ENCODE data around the gene SHKBP1. TPM values are rescaled to one million over a fixed set of nuclear protein-coding genes. Genes with fewer than 3 reads are reported as not detected.

SHKBP1 gene
- total and polyA plus RNA-seq, 2 of the 13 experiments (the other 11 are each of a cell fraction or from before 2014, with no cell fraction given), result 16.2 to 17.4 TPM

DNA sequence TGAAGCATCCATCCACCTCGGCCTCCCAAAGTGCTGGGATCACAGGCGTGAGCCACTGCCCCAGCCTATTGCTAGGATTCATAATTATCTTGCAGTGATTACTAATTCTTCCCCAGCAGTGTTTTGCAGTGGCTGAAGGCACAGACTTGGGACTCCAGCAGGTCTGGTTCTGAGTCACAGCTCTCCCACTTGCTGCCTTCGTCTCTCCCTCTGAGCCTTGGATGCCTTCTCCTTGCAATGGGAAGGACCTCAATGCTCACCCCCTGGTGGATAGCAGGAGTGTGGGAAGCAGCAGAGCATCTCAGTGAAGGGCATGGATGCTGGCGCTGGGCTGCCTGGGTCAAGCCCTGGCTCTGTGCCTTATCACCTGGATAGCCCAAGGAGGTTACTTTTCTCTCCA is 37.6 kb upstream of the SHKBP1 start:
- no TSS peak for BruUV-seq (replicated peaks)
- Histone ChIP-seq H3K4me1 (ENCODE audit: insufficient read depth, low read length) (peaks cover 4% of the 10 kb centered on the region; the same call in 1 of the 2 replicates), H3K79me2 (ENCODE audit: insufficient read depth, low read length) (no peaks in the 10 kb centered on the region), H3K27ac (ENCODE audit: extremely low read length, insufficient read depth, low read length) (no peak overlapping the region), H3K9ac (ENCODE audit: insufficient read depth, low read depth, low read length) (no peak overlapping the region), H3K9me3 (ENCODE audit: low read length) (no peaks in the 10 kb centered on the region), H4K20me1 (ENCODE audit: insufficient read depth, low read length) (no peaks in the 10 kb centered on the region), H3K4me2 (ENCODE audit: low read depth, low read length) (no peak overlapping the region), H3K36me3 (replicated peaks in 1 of 2; ENCODE audit: control insufficient read depth in 1 of 2, insufficient read depth in 2 of 2, low read length in 2 of 2) (no peaks in the 10 kb centered on the region), H3K27me3 (ENCODE audit: control insufficient read depth in 1 of 2, insufficient read depth in 2 of 2, low read length in 2 of 2) (peaks cover 1 to 3% of the 10 kb centered on the region in 2 experiments; a peak in 3 of 5 replicates), H3K4me3 (replicated peaks in 1 of 3; ENCODE audit: insufficient read depth in 1 of 3, low read depth in 2 of 3, low read length in 3 of 3) (no peak overlapping the region), H2AFZ (ENCODE audit: low read length) (no peak overlapping the region)
- intact Hi-C loops (cut with micrococcal nuclease; ENCODE audit: unreplicated experiment) (no loop called here), in situ Hi-C loops (cut with HindIII; ENCODE audit: extremely low pct_ligation_motif_present, low pct_unique_long_range_greater_than_20kb) (no loop called here)
- no peak; the same call in 2 of the 3 replicates for ATAC-seq
- DNase-seq (ENCODE audit: low spot score), result no peak
- WGBS (ENCODE audit: low lambda C conversion rate), result 13% methylated on average over 2 of the region's 4 CpGs
- ChIA-PET POLR2A (no interaction called here), CTCF (ENCODE audit: low intra/inter-chr PET ratio, low total read pairs) (interaction anchor here (0.9 kb wide), 1 partner anchor 95 kb away, joined by 3 read pairs; no protein-coding TSS in a partner anchor)
- no peak for FAIRE-seq
- TF ChIP-seq RFX5 (IDR thresholded peaks at IDR 0.05; ENCODE audit: low read depth, low read length) (no peak), ZNF839 (CRISPR knock-in tag; IDR thresholded peaks at IDR 0.05; ENCODE audit: borderline replicate concordance) (no peak), RARG (CRISPR knock-in tag; IDR thresholded peaks at IDR 0.05; ENCODE audit: low read depth) (no peak), TMF1 (CRISPR knock-in tag; IDR thresholded peaks at IDR 0.05; ENCODE audit: low read depth) (no peak), ZNF556 (CRISPR knock-in tag; IDR thresholded peaks at IDR 0.05; ENCODE audit: borderline replicate concordance) (no peak), BRF2 (CRISPR knock-in tag; IDR thresholded peaks at IDR 0.05) (no peak), ZNF574 (CRISPR knock-in tag; IDR thresholded peaks at IDR 0.05) (no peak), ZNF180 (CRISPR knock-in tag; IDR thresholded peaks at IDR 0.05; ENCODE audit: borderline replicate concordance, low read depth) (no peak)
- TF ChIP-seq, protein P1, sequence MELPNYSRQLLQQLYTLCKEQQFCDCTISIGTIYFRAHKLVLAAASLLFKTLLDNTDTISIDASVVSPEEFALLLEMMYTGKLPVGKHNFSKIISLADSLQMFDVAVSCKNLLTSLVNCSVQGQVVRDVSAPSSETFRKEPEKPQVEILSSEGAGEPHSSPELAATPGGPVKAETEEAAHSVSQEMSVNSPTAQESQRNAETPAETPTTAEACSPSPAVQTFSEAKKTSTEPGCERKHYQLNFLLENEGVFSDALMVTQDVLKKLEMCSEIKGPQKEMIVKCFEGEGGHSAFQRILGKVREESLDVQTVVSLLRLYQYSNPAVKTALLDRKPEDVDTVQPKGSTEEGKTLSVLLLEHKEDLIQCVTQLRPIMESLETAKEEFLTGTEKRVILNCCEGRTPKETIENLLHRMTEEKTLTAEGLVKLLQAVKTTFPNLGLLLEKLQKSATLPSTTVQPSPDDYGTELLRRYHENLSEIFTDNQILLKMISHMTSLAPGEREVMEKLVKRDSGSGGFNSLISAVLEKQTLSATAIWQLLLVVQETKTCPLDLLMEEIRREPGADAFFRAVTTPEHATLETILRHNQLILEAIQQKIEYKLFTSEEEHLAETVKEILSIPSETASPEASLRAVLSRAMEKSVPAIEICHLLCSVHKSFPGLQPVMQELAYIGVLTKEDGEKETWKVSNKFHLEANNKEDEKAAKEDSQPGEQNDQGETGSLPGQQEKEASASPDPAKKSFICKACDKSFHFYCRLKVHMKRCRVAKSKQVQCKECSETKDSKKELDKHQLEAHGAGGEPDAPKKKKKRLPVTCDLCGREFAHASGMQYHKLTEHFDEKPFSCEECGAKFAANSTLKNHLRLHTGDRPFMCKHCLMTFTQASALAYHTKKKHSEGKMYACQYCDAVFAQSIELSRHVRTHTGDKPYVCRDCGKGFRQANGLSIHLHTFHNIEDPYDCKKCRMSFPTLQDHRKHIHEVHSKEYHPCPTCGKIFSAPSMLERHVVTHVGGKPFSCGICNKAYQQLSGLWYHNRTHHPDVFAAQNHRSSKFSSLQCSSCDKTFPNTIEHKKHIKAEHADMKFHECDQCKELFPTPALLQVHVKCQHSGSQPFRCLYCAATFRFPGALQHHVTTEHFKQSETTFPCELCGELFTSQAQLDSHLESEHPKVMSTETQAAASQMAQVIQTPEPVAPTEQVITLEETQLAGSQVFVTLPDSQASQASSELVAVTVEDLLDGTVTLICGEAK (IDR thresholded peaks at IDR 0.05), result no peak
- TF ChIP-seq, protein P1 (CRISPR knock-in tag; IDR thresholded peaks at IDR 0.05), result no peak
